Coronary artery (tissue), 2 donors: ENCODE data around the gene TCF21.

Experiments used
- DNase-seq: peaks from one replicate; pipeline ENCODE4 v3.0.0-alpha.2; 2017; ENCODE audit warnings: low spot score
- H3K27ac ChIP-seq, 2 donors: fragments of 200-600 bp; sonication (generic); one replicate each; pipeline ENCODE4 v1.5.1; 2016 to 2019
- H3K4me3 ChIP-seq: fragments of 200-600 bp; sonication (generic); 2 replicates; pipeline ENCODE4 v1.5.1; 2016; ENCODE audit warnings: mild to moderate bottlenecking, moderate library complexity
- TF ChIP-seq, protein P1 (sequence below): fragments of 200-600 bp; sonication (generic); IDR thresholded peaks from one replicate; pipeline ENCODE4 v1.5.1; 2019; ENCODE audit warnings: antibody characterized with exemption

TCF21 gene

DNA sequence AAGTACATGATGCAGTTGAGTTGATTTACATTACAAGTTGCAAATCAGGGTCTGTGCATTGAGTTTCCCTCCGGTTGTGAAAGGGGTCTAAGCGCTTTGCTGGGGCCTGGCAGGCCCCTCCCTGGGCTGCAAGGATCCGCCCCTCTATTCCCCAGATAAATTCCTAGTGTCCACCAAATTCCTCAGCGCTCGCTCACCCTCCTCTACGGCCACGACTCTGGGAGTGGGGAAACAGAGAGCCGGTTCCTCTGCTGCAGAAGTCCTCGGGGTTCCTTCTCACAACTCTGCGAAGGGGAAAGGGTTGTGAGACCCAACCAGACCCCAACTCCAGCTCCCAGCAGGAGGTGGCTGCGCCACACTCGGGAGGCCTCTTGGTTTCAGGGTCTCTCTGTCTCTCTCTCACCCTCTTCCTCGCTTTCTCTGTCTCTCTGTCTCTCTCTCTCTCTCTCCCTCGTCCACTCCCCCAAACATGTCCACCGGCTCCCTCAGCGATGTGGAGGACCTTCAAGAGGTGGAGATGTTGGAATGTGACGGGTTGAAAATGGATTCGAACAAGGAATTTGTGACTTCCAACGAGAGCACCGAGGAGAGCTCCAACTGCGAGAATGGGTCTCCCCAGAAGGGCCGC is at the start of gene TCF21:
TSS of gene TCF21 (plus strand) at position 185 of the 628 bp plus-strand sequence. CDS start at position 470, 285 bp downstream.
- TF ChIP-seq, protein P1, sequence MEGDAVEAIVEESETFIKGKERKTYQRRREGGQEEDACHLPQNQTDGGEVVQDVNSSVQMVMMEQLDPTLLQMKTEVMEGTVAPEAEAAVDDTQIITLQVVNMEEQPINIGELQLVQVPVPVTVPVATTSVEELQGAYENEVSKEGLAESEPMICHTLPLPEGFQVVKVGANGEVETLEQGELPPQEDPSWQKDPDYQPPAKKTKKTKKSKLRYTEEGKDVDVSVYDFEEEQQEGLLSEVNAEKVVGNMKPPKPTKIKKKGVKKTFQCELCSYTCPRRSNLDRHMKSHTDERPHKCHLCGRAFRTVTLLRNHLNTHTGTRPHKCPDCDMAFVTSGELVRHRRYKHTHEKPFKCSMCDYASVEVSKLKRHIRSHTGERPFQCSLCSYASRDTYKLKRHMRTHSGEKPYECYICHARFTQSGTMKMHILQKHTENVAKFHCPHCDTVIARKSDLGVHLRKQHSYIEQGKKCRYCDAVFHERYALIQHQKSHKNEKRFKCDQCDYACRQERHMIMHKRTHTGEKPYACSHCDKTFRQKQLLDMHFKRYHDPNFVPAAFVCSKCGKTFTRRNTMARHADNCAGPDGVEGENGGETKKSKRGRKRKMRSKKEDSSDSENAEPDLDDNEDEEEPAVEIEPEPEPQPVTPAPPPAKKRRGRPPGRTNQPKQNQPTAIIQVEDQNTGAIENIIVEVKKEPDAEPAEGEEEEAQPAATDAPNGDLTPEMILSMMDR, result no peak
- peak within 1 kb of the TSS; percentile 78 to 93 for H3K27ac ChIP-seq
- peak within 1 kb of the TSS; percentile 82 for H3K4me3 ChIP-seq
- DNase-seq, result peak; percentile 81

DNA sequence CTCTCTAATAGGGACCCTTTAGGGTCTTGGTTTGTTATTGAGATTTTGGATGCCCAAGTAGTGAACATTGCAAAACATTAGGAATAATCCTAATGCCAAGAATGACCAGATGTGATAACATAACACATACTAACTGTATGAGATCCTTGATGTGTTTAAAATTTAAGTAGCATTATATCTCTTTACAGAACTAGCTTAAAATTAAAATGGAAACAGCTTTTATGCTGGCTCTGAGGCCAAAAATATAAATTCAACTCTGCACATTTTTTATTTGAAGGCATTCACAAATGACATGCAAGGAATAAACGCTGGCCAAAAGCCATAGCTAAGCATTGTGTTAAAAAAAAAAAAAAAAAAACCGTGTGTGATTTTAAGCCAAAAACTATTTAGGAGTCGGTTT is 47.7 kb upstream of the TCF21 start:
- TF ChIP-seq, protein P1, result no peak
- Histone ChIP-seq H3K27ac (no peak overlapping the region), H3K4me3 (no peak overlapping the region)
- no peak for DNase-seq

DNA sequence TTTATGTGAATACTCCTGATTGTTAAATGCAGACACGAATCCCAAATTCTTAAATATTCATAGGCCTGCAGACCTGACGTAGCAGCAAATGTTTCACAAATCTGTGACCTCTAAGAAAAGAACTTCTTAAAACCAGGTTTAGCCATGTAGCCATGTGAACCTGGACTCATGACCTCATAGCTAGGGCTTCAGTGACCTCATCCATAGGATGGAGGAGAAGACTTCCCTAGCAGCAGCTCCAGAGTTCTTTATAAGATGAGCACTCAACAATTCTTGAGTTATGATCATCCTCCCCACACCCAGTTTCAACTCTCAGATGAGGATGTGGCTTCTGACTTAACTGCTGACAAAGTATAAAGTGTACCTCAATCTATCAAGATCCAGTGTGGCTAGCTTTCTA is 45.8 kb upstream of the TCF21 start:
- TF ChIP-seq, protein P1, result no peak
- no peak overlapping the region for H3K27ac ChIP-seq
- no peak overlapping the region for H3K4me3 ChIP-seq
- no peak for DNase-seq

DNA sequence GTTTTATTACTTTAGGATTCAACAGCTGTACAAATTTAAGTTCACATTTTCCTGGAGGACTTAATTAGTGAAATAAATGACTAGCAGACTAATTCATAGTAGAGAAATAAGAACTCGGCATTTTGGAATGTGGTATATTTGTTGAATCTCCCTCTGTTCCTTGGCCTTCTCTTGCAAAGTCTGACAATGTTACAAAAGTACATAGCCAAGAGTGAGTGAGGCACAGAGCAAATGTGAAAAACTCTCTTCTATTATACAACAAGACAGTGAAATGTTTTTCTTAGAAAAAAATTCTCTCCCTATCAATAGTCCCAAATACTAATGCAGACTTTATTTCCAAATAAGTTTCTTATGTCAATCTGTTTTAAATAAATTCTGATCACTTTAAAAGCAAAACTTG is 44.2 kb upstream of the TCF21 start:
- no peak overlapping the region for H3K4me3 ChIP-seq
- no peak for DNase-seq
- H3K27ac ChIP-seq, result no peak overlapping the region
- TF ChIP-seq, protein P1, result no peak

DNA sequence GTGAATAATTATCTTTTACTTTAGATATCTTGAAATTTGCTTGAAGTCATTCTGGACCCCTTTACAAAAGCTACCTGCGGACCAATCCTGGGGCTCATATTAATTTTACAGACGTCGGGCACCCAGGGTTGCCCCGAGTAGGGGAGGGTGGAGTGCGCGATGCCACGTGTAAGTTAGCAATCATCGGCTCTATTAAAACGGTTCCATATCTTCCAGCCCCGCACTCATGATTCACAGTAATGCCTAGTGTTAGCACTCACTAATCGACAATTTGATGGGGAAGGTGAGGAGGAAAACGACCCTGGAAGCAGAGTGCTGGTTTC is 34.9 kb upstream of the TCF21 start:
- H3K4me3 ChIP-seq, result no peak overlapping the region
- no peak for DNase-seq
- TF ChIP-seq, protein P1, result no peak
- no peak overlapping the region for H3K27ac ChIP-seq

DNA sequence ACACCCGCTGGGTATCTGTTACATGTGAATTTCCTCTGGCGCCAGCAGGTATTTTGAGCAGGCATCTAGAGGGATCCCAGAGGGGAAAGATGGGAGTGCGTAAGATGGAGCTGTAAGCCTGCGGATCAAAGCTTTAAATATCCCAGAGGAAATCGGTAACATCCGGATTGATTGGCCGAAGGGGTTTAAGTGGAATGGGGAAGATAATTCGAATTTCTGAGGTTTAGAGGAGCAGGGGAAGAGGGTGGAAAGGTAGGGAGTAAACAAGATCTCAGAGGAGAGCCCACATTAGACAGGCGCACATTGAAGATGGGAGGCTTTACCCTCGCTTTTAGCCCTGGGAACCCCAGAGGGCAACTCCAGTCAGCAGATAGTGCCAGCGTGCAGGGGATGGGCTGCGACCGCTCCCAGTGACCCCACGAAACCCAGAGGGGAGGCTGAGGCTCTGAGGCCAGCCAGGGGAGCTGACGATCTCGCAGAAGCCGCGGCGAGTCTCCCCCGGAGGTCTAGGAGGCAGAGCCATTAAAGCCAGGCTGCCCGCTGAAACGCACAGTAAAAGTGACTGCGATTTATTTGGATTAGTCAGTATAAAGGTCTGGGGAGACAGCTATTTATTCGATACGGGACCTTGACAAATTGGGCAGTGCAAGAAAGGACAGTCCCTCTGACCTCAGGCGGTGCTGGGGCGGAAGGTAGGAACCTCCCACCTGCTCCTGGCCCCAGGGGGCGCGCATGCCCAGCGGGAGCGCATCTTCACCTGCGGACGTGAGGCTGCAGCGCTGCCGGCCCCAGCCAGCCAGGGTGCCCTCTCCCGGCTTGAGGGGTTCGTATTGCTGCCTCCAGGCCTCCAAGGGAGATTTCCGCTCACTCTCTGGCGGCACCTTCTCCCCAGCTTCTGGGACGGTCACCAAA is 34.3 kb upstream of the TCF21 start:
- Histone ChIP-seq H3K27ac (no peak overlapping the region), H3K4me3 (peak overlapping the region; percentile 53)
- TF ChIP-seq, protein P1, result no peak
- no peak for DNase-seq
